GM23338 (cell line): ENCODE results near the gene LAPTM4A. TPM values are rescaled to one million over a fixed set of nuclear protein-coding genes. Genes with fewer than 3 reads are reported as not detected.

Experiments
- ATAC-seq: fragments of 200-7000 bp; cut with Tn5 transposase; 3 replicates; pipeline ENCODE4 v1.9.1; 2020
- DNase-seq: peaks from one replicate; pipeline ENCODE4 v3.0.0-alpha.2; 2015; ENCODE audit warnings: low spot score
- H2AFZ ChIP-seq: fragments of 200-600 bp; sonication (generic); 2 replicates; pipeline ENCODE4 v1.8.0; 2016; ENCODE audit warnings: antibody characterized with exemption, mild to moderate bottlenecking, moderate library complexity
- H3F3A ChIP-seq: fragments of 200-600 bp; sonication (generic); replicated peaks from 2 replicates; pipeline ENCODE4 v1.8.0; 2017; ENCODE audit warnings: antibody characterized with exemption, mixed run types, low read depth
- H3K27ac ChIP-seq: fragments of 200-600 bp; sonication (generic); 2 replicates; pipeline ENCODE4 v1.6.1; 2016; ENCODE audit warnings: low read depth
- H3K27me3 ChIP-seq: fragments of 200-600 bp; sonication (generic); 2 replicates; pipeline ENCODE4 v1.8.0; 2016; ENCODE audit warnings: mild to moderate bottlenecking, mixed run types, moderate library complexity; ENCODE audit not compliant: insufficient read depth
- H3K36me3 ChIP-seq: fragments of 200-600 bp; sonication (generic); 2 replicates; pipeline ENCODE4 v1.8.0; 2016; ENCODE audit warnings: mild to moderate bottlenecking; ENCODE audit not compliant: insufficient read depth
- H3K4me1 ChIP-seq: fragments of 200-600 bp; sonication (generic); 2 replicates; pipeline ENCODE4 v1.8.0; 2016; ENCODE audit warnings: mild to moderate bottlenecking, moderate library complexity; ENCODE audit not compliant: insufficient read depth
- H3K4me2 ChIP-seq: fragments of 200-600 bp; sonication (generic); 2 replicates; pipeline ENCODE4 v1.7.1; 2017; ENCODE audit warnings: mixed run types
- H3K4me3 ChIP-seq: fragments of 200-600 bp; sonication (generic); 2 replicates; pipeline ENCODE4 v1.6.1; 2016; ENCODE audit warnings: mixed run types
- H3K79me2 ChIP-seq: fragments of 200-600 bp; sonication (generic); replicated peaks from 2 replicates; pipeline ENCODE4 v1.8.0; 2017; ENCODE audit warnings: mild to moderate bottlenecking; ENCODE audit not compliant: insufficient read depth
- H3K9me2 ChIP-seq: fragments of 200-600 bp; sonication (generic); 2 replicates; pipeline ENCODE4 v1.8.0; 2017; ENCODE audit not compliant: insufficient read depth
- H4K20me1 ChIP-seq: fragments of 200-600 bp; sonication (generic); replicated peaks from 2 replicates; pipeline ENCODE4 v1.8.0; 2017; ENCODE audit warnings: mild to moderate bottlenecking; ENCODE audit not compliant: insufficient read depth
- H3K27ac Mint-ChIP-seq: 2 replicates; pipeline ENCODE4 v1.8.0; 2020; ENCODE audit warnings: inconsistent platforms, mild to moderate bottlenecking, moderate library complexity, mixed read lengths
- H3K27me3 Mint-ChIP-seq: 3 replicates; pipeline ENCODE4 v1.8.0; 2022; ENCODE audit warnings: low read depth, mild to moderate bottlenecking, moderate library complexity, mixed read lengths, inconsistent platforms; ENCODE audit not compliant: insufficient read depth, poor library complexity
- H3K36me3 Mint-ChIP-seq: 3 replicates; pipeline ENCODE4 v1.8.0; 2021; ENCODE audit warnings: low read depth, mild to moderate bottlenecking, inconsistent platforms, moderate library complexity, mixed read lengths
- H3K4me1 Mint-ChIP-seq: 3 replicates; pipeline ENCODE4 v1.8.0; 2020; ENCODE audit warnings: mild to moderate bottlenecking, inconsistent platforms, mixed read lengths
- H3K4me3 Mint-ChIP-seq: 3 replicates; pipeline ENCODE4 v1.8.0; 2021; ENCODE audit warnings: moderate library complexity, mild to moderate bottlenecking, inconsistent platforms, mixed read lengths
- H3K9me3 Mint-ChIP-seq: 3 replicates; pipeline ENCODE4 v1.8.0; 2020; ENCODE audit warnings: moderate library complexity, mild to moderate bottlenecking, inconsistent platforms, mixed read lengths
- CREB1 ChIP-seq: fragments of 250-450 bp; sonication (Bioruptor Pico); IDR thresholded peaks from 2 replicates; pipeline ENCODE4 v1.5.0; 2020; ENCODE audit warnings: low read depth, mild to moderate bottlenecking, moderate library complexity
- CTCF ChIP-seq, 2 experiments: fragments of 200-600 bp in 1 of 2; sonication (generic) in 1 of 2; conservative IDR thresholded peaks; 2 replicates each; pipeline versions ENCODE4 v1.5.1 to v1.6.1; 2016 to 2017; ENCODE audit warnings: antibody characterized with exemption in 2 of 2, low read depth in 2 of 2, mild to moderate bottlenecking in 2 of 2, moderate library complexity in 1 of 2
- ETS1 ChIP-seq: IDR thresholded peaks from 2 replicates; pipeline ENCODE4 v1.6.1; 2016; ENCODE audit warnings: antibody characterized with exemption
- EZH2 ChIP-seq: fragments of 200-600 bp; sonication (generic); IDR thresholded peaks from one replicate; pipeline ENCODE4 v1.8.0; 2017; ENCODE audit warnings: antibody characterized with exemption, mild to moderate bottlenecking, low read depth; ENCODE audit not compliant: unreplicated experiment
- EZH2phosphoT487 ChIP-seq: fragments of 200-600 bp; sonication (generic); IDR thresholded peaks from one replicate; pipeline ENCODE4 v1.8.1; 2018; ENCODE audit warnings: antibody characterized with exemption; ENCODE audit not compliant: unreplicated experiment
- JUNB ChIP-seq: IDR thresholded peaks from one replicate; pipeline ENCODE4 v1.6.1; 2016; ENCODE audit warnings: antibody characterized with exemption; ENCODE audit not compliant: unreplicated experiment
- NANOG ChIP-seq: IDR thresholded peaks from 2 replicates; pipeline ENCODE4 v1.6.1; 2016; ENCODE audit warnings: antibody characterized with exemption, borderline replicate concordance
- POLR2AphosphoS5 ChIP-seq: IDR thresholded peaks from 2 replicates; pipeline ENCODE4 v1.6.1; 2016; ENCODE audit warnings: antibody characterized with exemption, low read depth
- REST ChIP-seq: IDR thresholded peaks from one replicate; pipeline ENCODE4 v1.6.1; 2018; ENCODE audit warnings: antibody characterized with exemption; ENCODE audit not compliant: unreplicated experiment
- STAT1 ChIP-seq: IDR thresholded peaks from one replicate; pipeline ENCODE4 v1.6.1; 2016; ENCODE audit warnings: antibody characterized with exemption; ENCODE audit not compliant: unreplicated experiment
- ZNF114 ChIP-seq: fragments of 250-450 bp; sonication (Bioruptor Pico); IDR thresholded peaks from 2 replicates; pipeline ENCODE4 v1.5.0; 2020; ENCODE audit warnings: mild to moderate bottlenecking, moderate library complexity
- ZNF331 ChIP-seq: fragments of 250-450 bp; sonication (Bioruptor Pico); IDR thresholded peaks from 2 replicates; pipeline ENCODE4 v1.5.0; 2020; ENCODE audit warnings: low read depth, mild to moderate bottlenecking, moderate library complexity
- ZNF462 ChIP-seq: fragments of 250-450 bp; sonication (Bioruptor Pico); IDR thresholded peaks from 2 replicates; pipeline ENCODE4 v1.5.0; 2020; ENCODE audit warnings: mild to moderate bottlenecking, moderate library complexity
- polyA plus RNA-seq: library from polyadenylated mRNA; unstranded; fragments of >200 nt; fragmentation: Nextera tagmentation; extraction: Ambion mirVana; gene quantifications from 2 replicates; pipeline ENCODE4 v1.2.1, GENCODE V29; 2016
- total RNA-seq: library from RNA; depleted of rRNA; stranded (reverse); fragments of >200 nt; shearing (Covaris generic); gene quantifications from 2 replicates; pipeline ENCODE4 v1.2.3, GENCODE V29; 2014

Gene LAPTM4A
- total and polyA plus RNA-seq, 2 experiments from 2014 or later: 123 to 214 TPM

GRCh38 chr2:20079546-20080115 lies 28.2 kb upstream of the LAPTM4A start:
- Mint-ChIP-seq H3K4me1 (peaks cover 16% of the 10 kb centered on the region), H3K9me3 (no peaks in the 10 kb centered on the region; the same call in 2 of the 3 replicates), H3K27me3 (peaks cover 6% of the 10 kb centered on the region), H3K36me3 (no peaks in the 10 kb centered on the region), H3K4me3 (no peak overlapping the region), H3K27ac (no peak overlapping the region)
- peaks cover 10% of the 10 kb centered on the region for H3K4me1 ChIP-seq
- peak overlapping the region; percentile 80; the same call in 1 of the 2 replicates for H2AFZ ChIP-seq
- H3K4me2 ChIP-seq: no peak overlapping the region
- DNase-seq: no peak
- H3K9me2 ChIP-seq: no peaks in the 10 kb centered on the region
- H3K79me2 ChIP-seq: no peaks in the 10 kb centered on the region
- H3K27me3 ChIP-seq: no peaks in the 10 kb centered on the region
- no peaks in the 10 kb centered on the region for H4K20me1 ChIP-seq
- H3F3A ChIP-seq: no peaks in the 10 kb centered on the region
- no peaks in the 10 kb centered on the region for H3K36me3 ChIP-seq
- H3K27ac ChIP-seq: no peak overlapping the region
- H3K4me3 ChIP-seq: no peak overlapping the region
- no peak for TF ChIP-seq ZNF462 (CRISPR knock-in tag)
- no peak for TF ChIP-seq ETS1
- no peak for TF ChIP-seq EZH2
- no peak for TF ChIP-seq EZH2phosphoT487
- TF ChIP-seq CREB1: no peak
- TF ChIP-seq NANOG: no peak
- no peak for TF ChIP-seq ZNF331 (CRISPR knock-in tag)
- no peak for TF ChIP-seq REST
- TF ChIP-seq POLR2AphosphoS5: no peak
- no peak for TF ChIP-seq CTCF (conservative IDR thresholded peaks at IDR 0.05; ENCODE audit: low read depth in 2 of 2)
- no peak for TF ChIP-seq ZNF114 (CRISPR knock-in tag)
- no peak for TF ChIP-seq JUNB
- TF ChIP-seq STAT1: no peak
- no peak for ATAC-seq
